GM12892 (cell line): ENCODE data around the gene GUCA1A.

Experiments used
- POLR2A ChIP-seq: IDR thresholded peaks from 2 replicates; pipeline ENCODE4 v1.6.1; 2011; ENCODE audit warnings: low read depth, low read length, control low read depth
- POLR2AphosphoS5 ChIP-seq: IDR thresholded peaks from 2 replicates; pipeline ENCODE4 v1.6.1; 2011; ENCODE audit warnings: low read depth, low read length, control low read depth

GRCh38 chr6:42217519-42218367 is 44.6 kb downstream of the GUCA1A start, which contains the start of gene MRPS10:
- peak; percentile 95 for TF ChIP-seq POLR2AphosphoS5
- TF ChIP-seq POLR2A = peak; percentile 97
